BLaER1 (cell line): ENCODE measurements around the gene TTC1.

Experiments
- H3K27ac ChIP-seq: shearing (Covaris generic); formaldehyde crosslinking; 2 replicates; pipeline ENCODE4 v1.8.1; 2022
- H3K27me3 ChIP-seq: shearing (Covaris generic); formaldehyde crosslinking; 2 replicates; pipeline ENCODE4 v1.8.1; 2022
- H3K36me3 ChIP-seq: shearing (Covaris generic); formaldehyde crosslinking; 2 replicates; pipeline ENCODE4 v1.8.1; 2022
- H3K4me1 ChIP-seq: shearing (Covaris generic); formaldehyde crosslinking; 2 replicates; pipeline ENCODE4 v1.8.1; 2022
- H3K4me2 ChIP-seq: shearing (Covaris generic); formaldehyde crosslinking; 2 replicates; pipeline ENCODE4 v1.8.1; 2022
- H3K4me3 ChIP-seq: shearing (Covaris generic); formaldehyde crosslinking; 2 replicates; pipeline ENCODE4 v1.8.1; 2022
- H3K9ac ChIP-seq: shearing (Covaris generic); formaldehyde crosslinking; 2 replicates; pipeline ENCODE4 v1.8.1; 2022
- H3K9me3 ChIP-seq: shearing (Covaris generic); formaldehyde crosslinking; 2 replicates; pipeline ENCODE4 v1.8.1; 2022
- H4K20me1 ChIP-seq: shearing (Covaris generic); formaldehyde crosslinking; 2 replicates; pipeline ENCODE4 v1.8.1; 2022
- Cebpa-rat ChIP-seq: shearing (Covaris generic); IDR thresholded peaks from 2 replicates; pipeline ENCODE4 v1.8.1; 2022

TTC1 gene

DNA sequence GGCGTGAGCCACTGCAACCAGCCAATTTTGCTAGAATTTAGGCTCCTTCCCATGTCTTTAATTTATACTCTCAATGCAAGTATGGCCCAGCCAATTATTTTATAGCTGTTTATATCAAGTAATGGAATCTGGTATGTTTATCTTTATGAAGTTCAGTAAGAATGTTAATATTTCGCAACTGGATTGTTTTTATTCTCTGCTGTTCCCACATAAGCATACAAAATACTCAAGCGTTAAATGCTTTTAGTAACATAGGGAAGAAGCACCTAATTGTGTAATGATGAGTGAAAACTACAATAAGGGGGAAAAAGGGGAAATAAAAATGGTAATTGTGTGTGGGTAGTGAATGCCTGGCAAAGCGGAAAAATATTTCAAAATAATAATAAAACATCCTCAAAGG lies 89.1 kb downstream of the TTC1 start:
- no peak overlapping the region for H3K27ac ChIP-seq
- TF ChIP-seq Cebpa-rat: no peak
- peaks cover 76% of the 10 kb centered on the region for H3K36me3 ChIP-seq
- H3K27me3 ChIP-seq: no peaks in the 10 kb centered on the region
- H3K4me3 ChIP-seq: no peak overlapping the region
- H3K9ac ChIP-seq: no peak overlapping the region
- H3K4me1 ChIP-seq: peaks cover 14% of the 10 kb centered on the region
- peaks cover 33% of the 10 kb centered on the region for H4K20me1 ChIP-seq
- 0 out of 2 replicates have a peak, but pooled peaks cover 3% of the 10 kb centered on the region for H3K9me3 ChIP-seq
- H3K4me2 ChIP-seq: peak overlapping the region; percentile 25

- Histone ChIP-seq H3K4me1 (peaks cover 13% of the 10 kb centered on the region), H3K4me2 (no peak overlapping the region), H3K9ac (no peak overlapping the region), H3K4me3 (no peak overlapping the region), H3K27ac (no peak overlapping the region), H3K9me3 (no peaks in the 10 kb centered on the region), H4K20me1 (peaks cover 72% of the 10 kb centered on the region), H3K27me3 (no peaks in the 10 kb centered on the region), H3K36me3 (peaks cover 78% of the 10 kb centered on the region)
- no peak for TF ChIP-seq Cebpa-rat
Measured at GRCh38 chr5:160105686-160106360, 96.9 kb downstream of the TTC1 start.

DNA sequence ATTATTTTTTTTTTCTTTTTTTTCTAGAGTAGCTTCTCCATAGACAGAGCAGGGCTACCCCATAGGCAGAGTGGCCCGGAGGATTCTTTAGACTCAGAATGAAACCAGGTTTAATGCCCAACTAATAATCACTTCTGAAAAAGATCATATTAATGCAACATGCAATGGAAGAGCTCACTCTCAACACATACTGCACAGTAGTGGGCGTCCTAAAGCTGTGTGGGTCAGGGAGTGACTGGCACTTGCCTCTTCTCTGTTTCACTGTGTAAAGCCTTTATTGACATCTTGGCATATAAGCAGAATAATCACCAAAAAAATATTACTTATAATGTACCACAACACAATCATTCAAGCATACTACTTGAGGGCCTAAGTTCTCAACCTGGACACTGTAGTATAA lies 99.2 kb downstream of the TTC1 start:
- no peak overlapping the region for H3K9ac ChIP-seq
- TF ChIP-seq Cebpa-rat: no peak
- H3K27ac ChIP-seq: no peak overlapping the region
- H3K4me1 ChIP-seq: peaks cover 13% of the 10 kb centered on the region
- no peaks in the 10 kb centered on the region for H3K27me3 ChIP-seq
- H3K4me2 ChIP-seq: no peak overlapping the region
- H4K20me1 ChIP-seq: peaks cover 76% of the 10 kb centered on the region
- peaks cover 14% of the 10 kb centered on the region for H3K9me3 ChIP-seq
- no peak overlapping the region for H3K4me3 ChIP-seq
- H3K36me3 ChIP-seq: peaks cover 85% of the 10 kb centered on the region
